ENCODE measurements around the gene RPLP2.

The RPLP2 gene

GRCh38 chr11:821512-822371, 12.0 kb downstream of the RPLP2 start:
- CTCF ChIA-PET = no interaction called here
- TF ChIP-seq CTCF (IDR thresholded peaks at IDR 0.05; ENCODE audit: control extremely low read depth, extremely low read depth, low read depth, missing control alignments) = no peak
- no peak for DNase-seq (ENCODE audit: extremely low spot score)
- POLR2A ChIA-PET = interaction anchor here (0.6 kb wide), 1 partner anchor 26 kb away, joined by 5 read pairs; no protein-coding TSS in a partner anchor

GRCh38 chr11:823441-824291, 13.9 kb downstream of the RPLP2 start:
- TF ChIP-seq CTCF (IDR thresholded peaks at IDR 0.05; ENCODE audit: control extremely low read depth, extremely low read depth, low read depth, missing control alignments) = no peak
- no peak for DNase-seq (ENCODE audit: extremely low spot score)
- CTCF ChIA-PET = interaction anchor here (1.1 to 1.2 kb wide), 2 partner anchors 11 to 25 kb away, joined by 3 read pairs; no protein-coding TSS in a partner anchor
- POLR2A ChIA-PET = no interaction called here

- no peak for DNase-seq (ENCODE audit: extremely low spot score)
- POLR2A ChIA-PET = no interaction called here
- CTCF ChIA-PET = interaction anchor here (1.9 kb wide), 1 partner anchor 17 kb away, joined by 4 read pairs; no protein-coding TSS in a partner anchor
- no peak for TF ChIP-seq CTCF (IDR thresholded peaks at IDR 0.05; ENCODE audit: control extremely low read depth, extremely low read depth, low read depth, missing control alignments)
These were observed 14.6 kb downstream of the RPLP2 start for GRCh38 chr11:824292-824880.

- no peak for TF ChIP-seq CTCF (IDR thresholded peaks at IDR 0.05; ENCODE audit: control extremely low read depth, extremely low read depth, low read depth, missing control alignments)
- CTCF ChIA-PET = interaction anchor here (1.9 kb wide), 1 partner anchor 16 kb away, joined by 4 read pairs; no protein-coding TSS in a partner anchor
- no peak for DNase-seq (ENCODE audit: extremely low spot score)
- POLR2A ChIA-PET = no interaction called here
These were observed 15.2 kb downstream of the RPLP2 start for GRCh38 chr11:824942-825341.

- DNase-seq (ENCODE audit: extremely low spot score) = no peak
- CTCF ChIA-PET = interaction anchor here (1.9 kb wide), 1 partner anchor 16 kb away, joined by 4 read pairs; no protein-coding TSS in a partner anchor
- TF ChIP-seq CTCF (IDR thresholded peaks at IDR 0.05; ENCODE audit: control extremely low read depth, extremely low read depth, low read depth, missing control alignments) = no peak
- POLR2A ChIA-PET = no interaction called here
These were observed 15.8 kb downstream of the RPLP2 start for GRCh38 chr11:825366-826226.

Data from GM10248 (cell line).